Endodermal cell (in vitro differentiated cells): ENCODE measurements around the gene TXK. TPM values are rescaled to one million over a fixed set of nuclear protein-coding genes. Genes with fewer than 3 reads are reported as not detected.

ENCODE experiments used
- DNase-seq: peaks from one replicate; pipeline ENCODE4 v3.0.0-alpha.2; 2017
- H3K27ac ChIP-seq: 2 replicates; pipeline ENCODE4 v1.5.1; 2013; ENCODE audit warnings: mild to moderate bottlenecking, low read depth, low read length, moderate library complexity
- H3K27me3 ChIP-seq: 2 replicates; pipeline ENCODE4 v1.6.1; 2013; ENCODE audit warnings: mild to moderate bottlenecking, low read length, moderate library complexity; ENCODE audit not compliant: insufficient read depth, control insufficient read depth, poor library complexity, severe bottlenecking
- H3K36me3 ChIP-seq: 2 replicates; pipeline ENCODE4 v1.7.0; 2013; ENCODE audit warnings: mild to moderate bottlenecking, low read length, moderate library complexity; ENCODE audit not compliant: control insufficient read depth, insufficient read depth
- H3K4me1 ChIP-seq: one replicate; pipeline ENCODE4 v1.7.0; 2013; ENCODE audit warnings: low read length; ENCODE audit not compliant: control insufficient read depth, insufficient read depth
- H3K4me3 ChIP-seq: 2 replicates; pipeline ENCODE4 v1.5.1; 2013; ENCODE audit warnings: mild to moderate bottlenecking, low read length, moderate library complexity
- H3K9ac ChIP-seq: 2 replicates; pipeline ENCODE4 v1.6.1; 2013; ENCODE audit warnings: mild to moderate bottlenecking, low read length, moderate library complexity; ENCODE audit not compliant: poor library complexity, severe bottlenecking; ENCODE audit errors: extremely low read depth
- H3K9me3 ChIP-seq: 2 replicates; pipeline ENCODE4 v1.6.1; 2013; ENCODE audit warnings: mild to moderate bottlenecking, low read length, moderate library complexity; ENCODE audit not compliant: control insufficient read depth
- H3K27ac Mint-ChIP-seq: 2 replicates; pipeline ENCODE4 v1.8.0; 2020; ENCODE audit warnings: mixed read lengths
- H3K27me3 Mint-ChIP-seq: 2 replicates; pipeline ENCODE4 v1.8.0; 2021; ENCODE audit warnings: mild to moderate bottlenecking, mixed read lengths; ENCODE audit not compliant: insufficient read depth
- H3K36me3 Mint-ChIP-seq: 2 replicates; pipeline ENCODE4 v1.8.0; 2020; ENCODE audit warnings: low read depth, mixed read lengths
- H3K4me1 Mint-ChIP-seq: 2 replicates; pipeline ENCODE4 v1.8.0; 2020; ENCODE audit warnings: mixed read lengths
- H3K4me3 Mint-ChIP-seq: 2 replicates; pipeline ENCODE4 v1.8.0; 2020; ENCODE audit warnings: mild to moderate bottlenecking, moderate library complexity, mixed read lengths
- H3K9me3 Mint-ChIP-seq: 2 replicates; pipeline ENCODE4 v1.8.0; 2020; ENCODE audit warnings: mild to moderate bottlenecking, mixed read lengths
- CTCF ChIP-seq: fragments of 200-600 bp; sonication (generic); conservative IDR thresholded peaks from 2 replicates; pipeline ENCODE4 v1.5.0; 2021; ENCODE audit warnings: antibody characterized with exemption, mild to moderate bottlenecking
- WGBS, 2 experiments: methylation state at CpG; one replicate each; pipeline versions ENCODE4 v1.1.5 to v1.1.7; 2013; ENCODE audit warnings: missing lambda C conversion rate in 2 of 2, mixed read lengths in 1 of 2; ENCODE audit not compliant: insufficient coverage in 1 of 2, insufficient read length in 1 of 2; 5-methylcytosine and 5-hydroxymethylcytosine counted together
- total RNA-seq, 2 donors: library from RNA; stranded (reverse); fragmentation: NEBNext Ultra II Directional in 1 of 2; extraction: Animal tissue kit (Norgen Biotek cat#: 25700) in 1 of 2; gene quantifications; 2 replicates in 1 of 2; 3 replicates in 1 of 2; pipeline ENCODE4 v1.2.1, GENCODE V29; 2021

The TXK gene
- total RNA-seq, 2 donors from 2014 or later: 0.66 to 0.68 TPM

DNA sequence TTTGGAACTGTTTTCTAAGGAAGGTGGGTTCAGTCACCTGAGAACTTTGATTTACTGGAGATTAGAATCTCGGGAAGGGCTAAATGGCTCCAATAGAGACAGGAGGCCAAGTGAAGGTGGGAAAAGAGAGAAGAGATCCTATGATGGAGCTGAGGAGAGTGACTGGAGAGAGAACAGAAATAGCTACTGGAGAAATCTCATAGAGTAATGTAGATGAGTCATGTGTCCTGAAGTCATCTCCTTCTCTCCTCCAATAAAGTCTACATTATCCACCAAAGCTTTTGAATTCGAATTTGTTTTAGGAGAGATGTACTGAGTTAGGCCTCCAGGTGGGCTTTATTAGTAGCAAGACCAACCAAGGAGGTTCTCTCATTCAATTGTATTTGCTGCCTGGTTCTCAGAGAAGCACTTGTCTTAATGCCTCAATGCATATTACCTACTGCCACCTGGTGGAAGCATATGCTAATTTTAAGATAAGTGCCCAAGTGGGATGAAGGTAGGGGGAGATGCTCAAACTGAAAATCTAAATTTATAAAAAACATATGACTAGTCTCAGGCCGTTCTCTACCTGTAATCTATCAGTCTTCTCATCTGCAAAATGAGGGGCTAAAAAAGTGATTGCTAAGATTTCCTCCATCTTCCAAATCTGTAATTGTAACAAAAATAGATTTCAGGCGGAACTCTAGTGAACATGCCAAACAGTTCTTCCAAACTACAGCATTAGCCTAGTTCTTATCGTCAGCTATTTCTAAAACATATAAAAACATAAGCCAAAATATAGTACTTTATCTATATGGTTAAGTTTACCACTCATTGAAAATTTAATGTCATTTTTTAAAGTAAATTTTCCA is 24.4 kb downstream of the TXK start:
- WGBS, 2 experiments: 60% methylated on average over 5 of the region's 5 CpGs; no CpG with 5 or more reads in 1 of the 2 experiments
- TF ChIP-seq CTCF: peak; percentile 84
- Mint-ChIP-seq H3K27ac (no peak overlapping the region), H3K4me3 (no peak overlapping the region), H3K4me1 (peaks cover 8% of the 10 kb centered on the region), H3K9me3 (no peaks in the 10 kb centered on the region), H3K27me3 (no peaks in the 10 kb centered on the region), H3K36me3 (no peaks in the 10 kb centered on the region)
- H3K4me3 ChIP-seq: no peak overlapping the region
- H3K4me1 ChIP-seq: peaks cover 7% of the 10 kb centered on the region
- H3K27ac ChIP-seq: no peak overlapping the region
- no peak overlapping the region for H3K9ac ChIP-seq
- peak; percentile 50 for DNase-seq
- no peaks in the 10 kb centered on the region for H3K36me3 ChIP-seq
- H3K27me3 ChIP-seq: no peaks in the 10 kb centered on the region
- no peaks in the 10 kb centered on the region for H3K9me3 ChIP-seq

GRCh38 chr4:48108309-48109073 is 25.6 kb downstream of the TXK start:
- Histone ChIP-seq H3K27me3 (no peaks in the 10 kb centered on the region), H3K4me3 (no peak overlapping the region), H3K9ac (no peak overlapping the region), H3K27ac (no peak overlapping the region), H3K4me1 (no peaks in the 10 kb centered on the region), H3K36me3 (no peaks in the 10 kb centered on the region), H3K9me3 (no peaks in the 10 kb centered on the region)
- Mint-ChIP-seq H3K4me3 (no peak overlapping the region), H3K9me3 (no peaks in the 10 kb centered on the region), H3K27ac (no peak overlapping the region), H3K36me3 (no peaks in the 10 kb centered on the region), H3K4me1 (no peaks in the 10 kb centered on the region), H3K27me3 (no peaks in the 10 kb centered on the region)
- 100% methylated on average over 1 to 2 of the region's 2 CpGs for WGBS, 2 experiments
- DNase-seq: no peak
- TF ChIP-seq CTCF: no peak

GRCh38 chr4:48105230-48105629 is 28.8 kb downstream of the TXK start:
- Histone ChIP-seq H3K27ac (no peak overlapping the region), H3K36me3 (no peaks in the 10 kb centered on the region), H3K4me1 (no peaks in the 10 kb centered on the region), H3K4me3 (no peak overlapping the region), H3K9me3 (no peaks in the 10 kb centered on the region), H3K27me3 (no peaks in the 10 kb centered on the region), H3K9ac (no peak overlapping the region)
- no peak for DNase-seq
- Mint-ChIP-seq H3K27me3 (no peaks in the 10 kb centered on the region), H3K27ac (no peak overlapping the region), H3K4me1 (no peaks in the 10 kb centered on the region), H3K36me3 (no peaks in the 10 kb centered on the region), H3K9me3 (no peaks in the 10 kb centered on the region), H3K4me3 (no peak overlapping the region)
- WGBS, 2 experiments: 100% methylated on average over 1 of the region's 1 CpG; no CpG with 5 or more reads in 1 of the 2 experiments
- TF ChIP-seq CTCF: no peak
